Osteoblast (primary cell): ENCODE results near the gene RPS27L. TPM values are rescaled to one million over a fixed set of nuclear protein-coding genes. Genes with fewer than 3 reads are reported as not detected.

Source experiments
- DNase-seq: peaks from one replicate; pipeline ENCODE4 v3.0.0; 2011; ENCODE audit warnings: low spot score, mixed read lengths; ENCODE audit not compliant: insufficient read length; ENCODE audit errors: missing footprints
- H2AFZ ChIP-seq: 2 replicates; pipeline ENCODE4 v1.6.0; 2011; ENCODE audit warnings: mild to moderate bottlenecking, low read length
- H3K27ac ChIP-seq: 2 replicates; pipeline ENCODE4 v1.5.1; 2011; ENCODE audit warnings: mild to moderate bottlenecking, low read depth, low read length, moderate library complexity
- H3K27me3 ChIP-seq: 2 replicates; pipeline ENCODE4 v1.6.0; 2012; ENCODE audit warnings: mild to moderate bottlenecking, control low read depth, inconsistent platforms, low read length, moderate library complexity; ENCODE audit not compliant: insufficient read depth
- H3K36me3 ChIP-seq: 2 replicates; pipeline ENCODE4 v1.5.1; 2011; ENCODE audit warnings: mild to moderate bottlenecking, low read length, control low read depth, moderate library complexity; ENCODE audit not compliant: insufficient read depth
- H3K4me1 ChIP-seq: 2 replicates; pipeline ENCODE4 v1.5.1; 2011; ENCODE audit warnings: mild to moderate bottlenecking, low read length, control low read depth, moderate library complexity; ENCODE audit not compliant: insufficient read depth
- H3K4me2 ChIP-seq: 2 replicates; pipeline ENCODE4 v1.6.0; 2011; ENCODE audit warnings: mild to moderate bottlenecking, low read length; ENCODE audit not compliant: insufficient read depth
- H3K4me3 ChIP-seq: fragments of 200-600 bp; sonication (generic); 3 replicates; pipeline ENCODE4 v1.5.1; 2012; ENCODE audit warnings: mild to moderate bottlenecking, low read length, inconsistent platforms; ENCODE audit not compliant: insufficient read depth
- H3K79me2 ChIP-seq: 2 replicates; pipeline ENCODE4 v1.6.0; 2012; ENCODE audit warnings: mild to moderate bottlenecking, low read length, control low read depth, inconsistent platforms; ENCODE audit not compliant: insufficient read depth
- H3K9me3 ChIP-seq: 2 replicates; pipeline ENCODE4 v1.5.1; 2011; ENCODE audit warnings: low read depth, low read length, control low read depth
- H4K20me1 ChIP-seq: 2 replicates; pipeline ENCODE4 v1.6.0; 2012; ENCODE audit warnings: mild to moderate bottlenecking, low read length, control low read depth; ENCODE audit not compliant: insufficient read depth
- total RNA-seq: library from RNA; depleted of rRNA; stranded (reverse); fragments of >200 nt; gene quantifications from 2 replicates; pipeline ENCODE4 v1.2.3, GENCODE V29; 2012
- TF ChIP-seq, protein P1 (sequence below): IDR thresholded peaks from 2 replicates; pipeline ENCODE4 v1.5.1; 2011; ENCODE audit warnings: mild to moderate bottlenecking, low read depth, low read length, moderate library complexity; ENCODE audit errors: extremely low read depth

RPS27L gene
- total RNA-seq, 1 donor = 281 TPM

DNA sequence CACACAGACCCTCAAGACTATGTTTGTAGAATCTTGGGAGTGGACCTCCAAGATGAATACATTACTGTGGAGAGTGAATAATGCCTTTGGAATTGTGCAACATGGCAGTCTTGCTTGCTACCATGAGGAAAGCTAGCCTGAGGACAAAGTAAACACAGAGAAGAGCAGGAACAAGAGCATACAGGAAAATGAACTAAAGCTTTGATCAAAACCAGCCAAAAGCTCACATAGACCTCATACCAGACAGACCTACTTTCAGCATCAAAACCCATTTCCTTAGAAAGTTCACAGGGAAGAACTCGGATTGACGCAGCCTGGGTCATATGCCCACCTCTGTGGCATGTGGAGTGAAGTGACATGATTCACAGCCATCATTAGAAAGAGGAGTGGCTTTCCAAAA is 28.8 kb upstream of the RPS27L start:
- no peaks in the 10 kb centered on the region for H3K27me3 ChIP-seq

DNA sequence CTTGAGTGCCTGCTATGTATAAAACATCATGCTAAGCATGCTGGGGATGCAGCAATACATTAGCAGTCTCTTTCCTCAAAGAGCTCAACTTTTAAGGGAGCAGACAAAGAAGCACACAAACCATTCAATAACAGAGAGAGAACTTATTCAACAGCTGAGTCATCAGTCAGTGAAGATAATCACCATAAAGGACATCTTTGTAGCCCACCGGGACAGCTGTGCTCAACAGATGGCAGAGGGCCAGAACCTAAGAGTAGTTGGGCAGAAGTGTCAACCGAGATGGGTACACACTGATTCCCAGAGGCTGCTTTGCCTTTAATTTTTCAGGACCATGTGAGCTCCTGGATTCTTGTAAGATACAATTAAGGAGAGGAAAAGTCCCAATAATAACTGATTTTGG is 27.9 kb upstream of the RPS27L start:
- peaks cover 16% of the 10 kb centered on the region for H3K4me1 ChIP-seq
- no peaks in the 10 kb centered on the region for H3K9me3 ChIP-seq
- H2AFZ ChIP-seq = peak overlapping the region; percentile 17
- no peaks in the 10 kb centered on the region for H3K36me3 ChIP-seq
- H3K4me2 ChIP-seq = no peak overlapping the region
- TF ChIP-seq, protein P1, sequence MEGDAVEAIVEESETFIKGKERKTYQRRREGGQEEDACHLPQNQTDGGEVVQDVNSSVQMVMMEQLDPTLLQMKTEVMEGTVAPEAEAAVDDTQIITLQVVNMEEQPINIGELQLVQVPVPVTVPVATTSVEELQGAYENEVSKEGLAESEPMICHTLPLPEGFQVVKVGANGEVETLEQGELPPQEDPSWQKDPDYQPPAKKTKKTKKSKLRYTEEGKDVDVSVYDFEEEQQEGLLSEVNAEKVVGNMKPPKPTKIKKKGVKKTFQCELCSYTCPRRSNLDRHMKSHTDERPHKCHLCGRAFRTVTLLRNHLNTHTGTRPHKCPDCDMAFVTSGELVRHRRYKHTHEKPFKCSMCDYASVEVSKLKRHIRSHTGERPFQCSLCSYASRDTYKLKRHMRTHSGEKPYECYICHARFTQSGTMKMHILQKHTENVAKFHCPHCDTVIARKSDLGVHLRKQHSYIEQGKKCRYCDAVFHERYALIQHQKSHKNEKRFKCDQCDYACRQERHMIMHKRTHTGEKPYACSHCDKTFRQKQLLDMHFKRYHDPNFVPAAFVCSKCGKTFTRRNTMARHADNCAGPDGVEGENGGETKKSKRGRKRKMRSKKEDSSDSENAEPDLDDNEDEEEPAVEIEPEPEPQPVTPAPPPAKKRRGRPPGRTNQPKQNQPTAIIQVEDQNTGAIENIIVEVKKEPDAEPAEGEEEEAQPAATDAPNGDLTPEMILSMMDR = no peak
- H4K20me1 ChIP-seq = no peaks in the 10 kb centered on the region
- no peak for DNase-seq
- no peak overlapping the region for H3K4me3 ChIP-seq
- H3K27me3 ChIP-seq = no peaks in the 10 kb centered on the region
- H3K27ac ChIP-seq = no peak overlapping the region
- H3K79me2 ChIP-seq = peaks cover 8% of the 10 kb centered on the region

More for the DNA sequence above, 28.8 kb upstream of the RPS27L start:
- Histone ChIP-seq H3K4me2 (peak overlapping the region; percentile 24), H3K4me1 (peaks cover 23% of the 10 kb centered on the region), H3K27ac (peak overlapping the region; percentile 25), H3K4me3 (no peak overlapping the region), H2AFZ (peak overlapping the region; percentile 74), H3K36me3 (no peaks in the 10 kb centered on the region), H4K20me1 (peaks cover 9% of the 10 kb centered on the region), H3K79me2 (peaks cover 17% of the 10 kb centered on the region), H3K9me3 (no peaks in the 10 kb centered on the region)
- no peak for DNase-seq
- TF ChIP-seq, protein P1 = no peak

DNA sequence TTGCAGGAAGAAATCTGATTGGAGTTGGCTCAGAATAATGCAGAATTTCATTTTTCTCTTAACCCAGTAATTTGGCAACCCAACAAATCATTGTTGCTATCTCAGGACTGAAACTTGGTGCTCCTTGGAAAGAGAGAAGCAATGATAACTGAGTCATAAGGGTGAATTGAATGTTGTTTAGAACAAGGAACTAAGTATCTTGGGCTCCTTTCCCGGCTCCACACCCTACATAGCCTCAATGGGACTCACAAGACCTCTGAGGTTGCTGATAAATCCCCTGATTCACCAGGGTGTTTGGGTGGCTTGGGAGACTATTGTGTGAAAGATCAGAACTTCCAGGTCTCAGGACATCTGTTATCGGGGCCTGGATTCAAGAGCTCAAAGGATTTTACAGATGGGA is 24.4 kb upstream of the RPS27L start:
- no peak overlapping the region for H3K27ac ChIP-seq
- TF ChIP-seq, protein P1 = no peak
- no peaks in the 10 kb centered on the region for H3K36me3 ChIP-seq
- no peaks in the 10 kb centered on the region for H3K79me2 ChIP-seq
- H3K4me1 ChIP-seq = peaks cover 7% of the 10 kb centered on the region
- no peak overlapping the region for H2AFZ ChIP-seq
- peak; percentile 74 for DNase-seq
- H3K4me2 ChIP-seq = no peak overlapping the region
- no peak overlapping the region for H3K4me3 ChIP-seq
- H4K20me1 ChIP-seq = no peaks in the 10 kb centered on the region
- H3K27me3 ChIP-seq = no peaks in the 10 kb centered on the region
- H3K9me3 ChIP-seq = no peaks in the 10 kb centered on the region

DNA sequence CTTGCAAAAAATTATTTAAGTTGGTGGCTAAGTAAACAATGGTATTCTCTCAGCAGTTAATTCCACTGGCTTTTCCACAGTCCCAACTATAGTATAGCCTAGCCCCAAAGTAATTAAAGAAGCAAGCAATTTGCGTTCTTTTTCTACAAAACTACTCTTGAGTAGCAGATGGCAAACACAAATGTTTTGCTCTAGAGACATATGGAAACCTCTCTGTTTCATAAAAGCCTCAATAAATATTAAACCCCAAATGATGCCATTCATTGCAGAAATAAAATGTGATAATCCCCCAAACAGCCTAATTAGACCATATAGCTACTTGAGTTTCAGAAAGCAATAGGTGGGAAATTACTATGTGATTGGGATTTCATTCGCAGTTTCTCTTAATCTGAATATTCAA is 23.5 kb upstream of the RPS27L start:
- no peak for DNase-seq
- TF ChIP-seq, protein P1 = no peak

More for the DNA sequence above, 23.5 kb upstream of the RPS27L start:
- H3K36me3 ChIP-seq = no peaks in the 10 kb centered on the region
- H2AFZ ChIP-seq = no peak overlapping the region
- no peak overlapping the region for H3K27ac ChIP-seq
- no peaks in the 10 kb centered on the region for H3K9me3 ChIP-seq
- no peaks in the 10 kb centered on the region for H4K20me1 ChIP-seq
- no peaks in the 10 kb centered on the region for H3K27me3 ChIP-seq
- H3K4me2 ChIP-seq = no peak overlapping the region
- H3K4me3 ChIP-seq = no peak overlapping the region
- no peaks in the 10 kb centered on the region for H3K79me2 ChIP-seq
- H3K4me1 ChIP-seq = peaks cover under 1% of the 10 kb centered on the region
